ENCODE results near the gene ACER1. TPM values are rescaled to one million over a fixed set of nuclear protein-coding genes. Genes with fewer than 3 reads are reported as not detected.

The ACER1 gene
- total RNA-seq, 4 donors from 2014 or later: 0.53 to 8.1 (median 1.4) TPM

- WGBS, 2 donors: 50 to 72% methylated on average over 7 to 15 of the region's 29 CpGs
- peak overlapping the region; percentile 96 to 100 (median 98) for H3K27ac ChIP-seq
- TF ChIP-seq POLR2A (IDR thresholded peaks at IDR 0.05) (no peak), CTCF (IDR thresholded peaks at IDR 0.05) (no peak)
- H3K27me3 ChIP-seq: no peaks in the 10 kb centered on the region
- H3K4me1 ChIP-seq: peaks cover 8 to 45% (median 13%) of the 10 kb centered on the region in 3 donors
- peaks cover 0 to 34% (median 0%) of the 10 kb centered on the region in 3 donors for H3K36me3 ChIP-seq
- intact Hi-C loops (cut with DNase I): no loop called here
- no peak for DNase-seq
- no peaks in the 10 kb centered on the region for H3K9me3 ChIP-seq
- peak overlapping the region in 1 of 4 donors; percentile 100 for H3K4me3 ChIP-seq
These were observed 40.8 kb upstream of the ACER1 start for GRCh38 chr19:6374161-6374709.

- no peak for DNase-seq
- H3K4me3 ChIP-seq: peak overlapping the region; percentile 24 to 100 (median 86)
- peaks cover 8 to 45% (median 13%) of the 10 kb centered on the region in 3 donors for H3K4me1 ChIP-seq
- intact Hi-C loops (cut with DNase I): no loop called here
- no peaks in the 10 kb centered on the region for H3K27me3 ChIP-seq
- H3K27ac ChIP-seq: peak overlapping the region; percentile 96 to 100 (median 98)
- peaks cover 0 to 34% (median 0%) of the 10 kb centered on the region in 3 donors for H3K36me3 ChIP-seq
- no peaks in the 10 kb centered on the region for H3K9me3 ChIP-seq
- WGBS, 2 donors: 16 to 24% methylated on average over 4 to 5 of the region's 5 CpGs
- TF ChIP-seq POLR2A (IDR thresholded peaks at IDR 0.05) (no peak), CTCF (IDR thresholded peaks at IDR 0.05) (no peak)
These were observed 40.3 kb upstream of the ACER1 start for GRCh38 chr19:6373813-6374108.

GRCh38 chr19:6373096-6373812 lies 39.8 kb upstream of the ACER1 start:
- TF ChIP-seq POLR2A (IDR thresholded peaks at IDR 0.05) (no peak), CTCF (IDR thresholded peaks at IDR 0.05) (no peak)
- Histone ChIP-seq H3K36me3 (peaks cover 0 to 34% (median 3%) of the 10 kb centered on the region in 3 donors), H3K9me3 (no peaks in the 10 kb centered on the region), H3K4me1 (peaks cover 8 to 42% (median 13%) of the 10 kb centered on the region in 3 donors), H3K27me3 (no peaks in the 10 kb centered on the region), H3K4me3 (peak overlapping the region; percentile 75 to 100 (median 94)), H3K27ac (peak overlapping the region; percentile 96 to 100 (median 98))
- peak; percentile 91 for DNase-seq
- 0 to 3% methylated on average over 12 to 23 of the region's 53 CpGs for WGBS, 2 donors
- intact Hi-C loops (cut with DNase I): no loop called here

GRCh38 chr19:6372594-6373095 lies 39.2 kb upstream of the ACER1 start, which contains the start of gene ALKBH7:
ALKBH7 (plus strand) TSS chr19:6372794; CDS start chr19:6372821, 27 bp downstream.
- no peaks in the 10 kb centered on the region for H3K27me3 ChIP-seq
- TF ChIP-seq POLR2A (IDR thresholded peaks at IDR 0.05): peak in 2 of 4 donors; percentile 49 to 62
- no peak for TF ChIP-seq CTCF (IDR thresholded peaks at IDR 0.05)
- H3K9me3 ChIP-seq: no peaks in the 10 kb centered on the region
- peak within 1 kb of the TSS; percentile 75 to 100 (median 94) for H3K4me3 ChIP-seq
- 9% methylated on average over 4 of the region's 47 CpGs; no CpG with 5 or more reads in 1 of the 2 donors for WGBS, 2 donors
- peak; percentile 95 for DNase-seq
- H3K27ac ChIP-seq: peak within 1 kb of the TSS; percentile 96 to 100 (median 98)
- peaks cover 8 to 36% (median 13%) of the 10 kb centered on the region in 3 donors for H3K4me1 ChIP-seq
- intact Hi-C loops (cut with DNase I): no loop called here
- H3K36me3 ChIP-seq: peaks cover 0 to 37% (median 9%) of the 10 kb centered on the region in 3 donors

GRCh38 chr19:6364353-6364752 lies 30.9 kb upstream of the ACER1 start:
- peaks cover 8 to 21% (median 9%) of the 10 kb centered on the region in 3 donors for H3K4me1 ChIP-seq
- H3K9me3 ChIP-seq: no peaks in the 10 kb centered on the region
- intact Hi-C loops (cut with DNase I): no loop called here
- 95 to 98% methylated on average over 16 to 18 of the region's 21 CpGs for WGBS, 2 donors
- no peaks in the 10 kb centered on the region for H3K27me3 ChIP-seq
- H3K36me3 ChIP-seq: peaks cover 15 to 62% (median 43%) of the 10 kb centered on the region in 3 donors
- TF ChIP-seq POLR2A (IDR thresholded peaks at IDR 0.05) (no peak), CTCF (IDR thresholded peaks at IDR 0.05) (no peak)
- no peak for DNase-seq
- H3K27ac ChIP-seq: no peak overlapping the region
- H3K4me3 ChIP-seq: no peak overlapping the region

Data from esophagus squamous epithelium (tissue), 5 donors.